DOHH2 (cell line): ENCODE data around the gene ADAM8.

Source experiments
- CTCF ChIP-seq: fragments of 200-600 bp; sonication (generic); IDR thresholded peaks from one replicate; pipeline ENCODE4 v1.5.1; 2014; ENCODE audit warnings: antibody characterized with exemption, mild to moderate bottlenecking, low read depth, low read length; ENCODE audit not compliant: poor library complexity, severe bottlenecking
- EZH2phosphoT487 ChIP-seq: fragments of 200-600 bp; sonication (generic); IDR thresholded peaks from 2 replicates; pipeline ENCODE4 v1.6.1; 2017; ENCODE audit warnings: borderline replicate concordance, mild to moderate bottlenecking, antibody characterized with exemption, low read length, moderate library complexity, mixed read lengths

- peak; percentile 65 for TF ChIP-seq CTCF
- TF ChIP-seq EZH2phosphoT487, result no peak
Observed at GRCh38 chr10:133257489-133258065, 19.1 kb downstream of the ADAM8 start.
